NB4 (cell line): ENCODE results near the gene LCLAT1.

Source experiments
- CTCF ChIP-seq: IDR thresholded peaks from one replicate; pipeline ENCODE4 v1.5.1; 2012; ENCODE audit warnings: low read depth, low read length
- MAX ChIP-seq: IDR thresholded peaks from 2 replicates; pipeline ENCODE4 v1.6.1; 2011; ENCODE audit warnings: low read depth, low read length
- POLR2A ChIP-seq: IDR thresholded peaks from 2 replicates; pipeline ENCODE4 v1.6.1; 2011; ENCODE audit warnings: mild to moderate bottlenecking; ENCODE audit not compliant: insufficient read length; ENCODE audit errors: extremely low read depth

- no peak for TF ChIP-seq CTCF
- no peak for TF ChIP-seq MAX
- no peak for TF ChIP-seq POLR2A
Observed at GRCh38 chr2:30661173-30662107, 214.4 kb downstream of the LCLAT1 start.
